CD8-positive, alpha-beta memory T cell (primary cell): ENCODE data around the gene HOXD1. TPM values are rescaled to one million over a fixed set of nuclear protein-coding genes. Genes with fewer than 3 reads are reported as not detected.

Experiments
- CTCF ChIA-PET: fragments of 350-600 bp; sonication (Branson Sonifier 250); formaldehyde crosslinking; loops from one replicate; lab custom pipeline; 2021; ENCODE audit warnings: antibody characterized with exemption; lab: Charles Lee
- POLR2A ChIA-PET: fragments of 350-600 bp; sonication (Branson Sonifier 250); formaldehyde crosslinking; loops from one replicate; lab custom pipeline; 2021; ENCODE audit warnings: antibody characterized with exemption; lab: Charles Lee
- DNase-seq, 5 donors: peaks; one replicate each; pipeline versions ENCODE4 v3.0.0 to v3.0.0-alpha.2; 2020 to 2022; ENCODE audit warnings: mixed read lengths in 1 of 5
- H3K27ac ChIP-seq: one replicate; pipeline ENCODE4 v1.7.0; 2013; ENCODE audit warnings: low read depth, mild to moderate bottlenecking, low read length, moderate library complexity
- H3K27me3 ChIP-seq: 2 replicates; pipeline ENCODE4 v1.7.0; 2013; ENCODE audit warnings: low read length, mild to moderate bottlenecking; ENCODE audit not compliant: insufficient read depth, poor library complexity, severe bottlenecking
- H3K36me3 ChIP-seq: 2 replicates; pipeline ENCODE4 v1.7.0; 2013; ENCODE audit warnings: mild to moderate bottlenecking, low read length, moderate library complexity; ENCODE audit not compliant: insufficient read depth
- H3K4me1 ChIP-seq: 2 replicates; pipeline ENCODE4 v1.7.0; 2013; ENCODE audit warnings: mild to moderate bottlenecking, low read length, moderate library complexity; ENCODE audit not compliant: insufficient read depth
- H3K4me3 ChIP-seq: 2 replicates; pipeline ENCODE4 v1.7.0; 2013; ENCODE audit warnings: mild to moderate bottlenecking, low read length
- H3K9me3 ChIP-seq: 2 replicates; pipeline ENCODE4 v1.7.0; 2013; ENCODE audit warnings: mild to moderate bottlenecking, low read length
- H3K27ac Mint-ChIP-seq, 8 donors: one replicate each; pipeline ENCODE4 v1.8.0; 2020 to 2021; ENCODE audit warnings: mixed read lengths in 8 of 8, mild to moderate bottlenecking in 6 of 8, inconsistent platforms in 3 of 8, moderate library complexity in 3 of 8
- H3K27me3 Mint-ChIP-seq, 2 donors: one replicate each; pipeline ENCODE4 v1.8.0; 2020 to 2021; ENCODE audit warnings: mixed read lengths in 2 of 2, mild to moderate bottlenecking in 1 of 2, moderate library complexity in 1 of 2
- H3K36me3 Mint-ChIP-seq, 3 donors: one replicate each; pipeline ENCODE4 v1.8.0; 2020 to 2021; ENCODE audit warnings: mixed read lengths in 3 of 3, inconsistent platforms in 1 of 3, mild to moderate bottlenecking in 1 of 3
- H3K4me1 Mint-ChIP-seq, 3 donors: one replicate each; pipeline ENCODE4 v1.8.0; 2020 to 2021; ENCODE audit warnings: mixed read lengths in 3 of 3, inconsistent platforms in 1 of 3, mild to moderate bottlenecking in 1 of 3
- H3K4me3 Mint-ChIP-seq, 7 donors: one replicate each; pipeline ENCODE4 v1.8.0; 2020 to 2021; ENCODE audit warnings: mixed read lengths in 7 of 7, mild to moderate bottlenecking in 6 of 7, moderate library complexity in 4 of 7, inconsistent platforms in 2 of 7
- H3K9me3 Mint-ChIP-seq, 5 donors: one replicate each; pipeline ENCODE4 v1.8.0; 2020 to 2022; ENCODE audit warnings: mixed read lengths in 5 of 5, mild to moderate bottlenecking in 3 of 5, moderate library complexity in 2 of 5, inconsistent platforms in 1 of 5
- polyA plus RNA-seq: library from polyadenylated mRNA; unstranded; fragments of 300-500 nt; fragmentation: Illumina TruSeq; gene quantifications from one replicate; pipeline ENCODE4 v1.2.3, GENCODE V29; 2021
- total RNA-seq, 2 experiments: library from RNA; stranded (reverse); gene quantifications; one replicate each; pipeline ENCODE4 v1.2.3, GENCODE V29; 2021

HOXD1 gene
- total and polyA plus RNA-seq, 3 experiments from 2014 or later = not detected

- Mint-ChIP-seq H3K4me3 (no peak overlapping the region), H3K27ac (no peak overlapping the region), H3K27me3 (peaks cover 14 to 59% of the 10 kb centered on the region in 2 donors), H3K4me1 (no peaks in the 10 kb centered on the region), H3K9me3 (no peaks in the 10 kb centered on the region), H3K36me3 (no peaks in the 10 kb centered on the region)
- ChIA-PET POLR2A (no interaction called here), CTCF (no interaction called here)
- H3K36me3 ChIP-seq = no peaks in the 10 kb centered on the region
- H3K27ac ChIP-seq = no peak overlapping the region
- H3K27me3 ChIP-seq = no peaks in the 10 kb centered on the region
- no peak overlapping the region for H3K4me3 ChIP-seq
- H3K4me1 ChIP-seq = no peaks in the 10 kb centered on the region
- no peaks in the 10 kb centered on the region for H3K9me3 ChIP-seq
- DNase-seq = no peak
Observed at GRCh38 chr2:176234940-176235339, 46.5 kb downstream of the HOXD1 start.

GRCh38 chr2:176237456-176237855, 49.0 kb downstream of the HOXD1 start:
- Histone ChIP-seq H3K27me3 (no peaks in the 10 kb centered on the region), H3K36me3 (no peaks in the 10 kb centered on the region), H3K4me3 (no peak overlapping the region), H3K4me1 (no peaks in the 10 kb centered on the region), H3K27ac (no peak overlapping the region), H3K9me3 (no peaks in the 10 kb centered on the region)
- DNase-seq = no peak
- no peaks in the 10 kb centered on the region for H3K4me1 Mint-ChIP-seq
- peaks cover 14 to 48% of the 10 kb centered on the region in 2 donors for H3K27me3 Mint-ChIP-seq
- CTCF ChIA-PET = no interaction called here
- H3K9me3 Mint-ChIP-seq = no peaks in the 10 kb centered on the region
- POLR2A ChIA-PET = no interaction called here
- no peaks in the 10 kb centered on the region for H3K36me3 Mint-ChIP-seq
- no peak overlapping the region for H3K27ac Mint-ChIP-seq
- no peak overlapping the region for H3K4me3 Mint-ChIP-seq

DNA sequence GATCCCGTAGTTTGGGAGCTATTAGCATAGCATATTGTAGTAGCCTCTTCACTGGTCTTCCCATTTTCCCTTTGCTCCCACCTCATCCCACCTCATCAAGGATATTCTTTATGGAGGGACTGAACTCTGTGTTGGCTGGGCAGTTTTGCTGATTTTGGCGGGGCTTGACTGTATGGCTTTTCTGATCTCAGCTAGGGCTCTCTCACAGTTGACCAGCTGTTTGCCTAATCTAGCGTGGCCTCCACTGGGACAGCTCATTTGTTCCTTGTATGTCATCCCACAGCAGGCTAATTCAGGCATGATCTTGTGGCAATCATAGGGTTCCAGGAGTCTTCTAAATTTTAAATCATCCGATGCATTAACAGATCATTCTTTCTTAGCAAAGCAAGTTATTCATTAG, 50.6 kb downstream of the HOXD1 start:
- Histone ChIP-seq H3K9me3 (no peaks in the 10 kb centered on the region), H3K36me3 (no peaks in the 10 kb centered on the region), H3K4me3 (no peak overlapping the region), H3K27me3 (no peaks in the 10 kb centered on the region), H3K27ac (no peak overlapping the region), H3K4me1 (no peaks in the 10 kb centered on the region)
- CTCF ChIA-PET = no interaction called here
- DNase-seq = no peak
- POLR2A ChIA-PET = no interaction called here
- H3K4me1 Mint-ChIP-seq = no peaks in the 10 kb centered on the region
- no peak overlapping the region for H3K4me3 Mint-ChIP-seq
- H3K27ac Mint-ChIP-seq = no peak overlapping the region
- H3K36me3 Mint-ChIP-seq = no peaks in the 10 kb centered on the region
- H3K9me3 Mint-ChIP-seq = no peaks in the 10 kb centered on the region
- H3K27me3 Mint-ChIP-seq = peaks cover 14 to 43% of the 10 kb centered on the region in 2 donors

DNA sequence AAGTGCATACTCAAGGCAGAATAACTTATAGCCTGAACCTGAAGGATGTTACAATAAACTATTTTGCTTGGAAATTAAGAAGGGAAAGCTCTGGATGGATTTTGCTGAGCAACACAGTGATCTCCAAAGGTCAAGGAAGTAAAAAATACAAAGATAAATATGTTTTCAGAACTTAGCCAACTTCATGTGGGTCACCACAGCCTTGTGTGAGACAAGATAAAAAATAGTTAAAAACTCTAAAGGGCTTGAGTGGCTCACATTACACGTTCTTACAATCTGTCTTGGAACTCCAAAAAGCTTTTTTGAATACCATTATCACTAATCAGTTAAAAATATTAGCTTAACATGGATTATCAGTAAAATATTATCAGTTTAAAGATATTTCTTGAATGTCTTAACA, 51.8 kb downstream of the HOXD1 start:
- H3K4me1 ChIP-seq = no peaks in the 10 kb centered on the region
- no peaks in the 10 kb centered on the region for H3K27me3 ChIP-seq
- Mint-ChIP-seq H3K27me3 (peaks cover 14 to 36% of the 10 kb centered on the region in 2 donors), H3K9me3 (no peaks in the 10 kb centered on the region), H3K4me1 (no peaks in the 10 kb centered on the region), H3K36me3 (no peaks in the 10 kb centered on the region), H3K4me3 (no peak overlapping the region), H3K27ac (no peak overlapping the region)
- no peak overlapping the region for H3K4me3 ChIP-seq
- POLR2A ChIA-PET = no interaction called here
- H3K9me3 ChIP-seq = no peaks in the 10 kb centered on the region
- CTCF ChIA-PET = no interaction called here
- no peaks in the 10 kb centered on the region for H3K36me3 ChIP-seq
- DNase-seq = no peak
- H3K27ac ChIP-seq = no peak overlapping the region

Other genes starting within 250 kb of the HOXD1 start
- gene LNPK, start 186.4 kb upstream of the HOXD1 start, total RNA-seq = 10 to 100 TPM; 31.7 to 36.0 TPM
- 17.5 TPM for gene LNPK, start 186.4 kb upstream of the HOXD1 start, polyA plus RNA-seq
- not detected for gene EVX2, start 104.7 kb upstream of the HOXD1 start, total RNA-seq
- not detected for gene EVX2, start 104.7 kb upstream of the HOXD1 start, polyA plus RNA-seq
- gene HOXD13, start 95.9 kb upstream of the HOXD1 start, total RNA-seq = not detected
- not detected for gene HOXD13, start 95.9 kb upstream of the HOXD1 start, polyA plus RNA-seq
- not detected for gene HOXD12, start 88.9 kb upstream of the HOXD1 start, total RNA-seq
- gene HOXD12, start 88.9 kb upstream of the HOXD1 start, polyA plus RNA-seq = not detected
- gene HOXD11, start 81.4 kb upstream of the HOXD1 start, total RNA-seq = not detected
- not detected for gene HOXD11, start 81.4 kb upstream of the HOXD1 start, polyA plus RNA-seq
- not detected for gene HOXD10, start 71.9 kb upstream of the HOXD1 start, total RNA-seq
- gene HOXD10, start 71.9 kb upstream of the HOXD1 start, polyA plus RNA-seq = not detected
- not detected for gene HOXD9, start 65.9 kb upstream of the HOXD1 start, total RNA-seq
- not detected for gene HOXD9, start 65.9 kb upstream of the HOXD1 start, polyA plus RNA-seq
- gene HOXD8, start 59.0 kb upstream of the HOXD1 start, total RNA-seq = not detected
- gene HOXD8, start 59.0 kb upstream of the HOXD1 start, polyA plus RNA-seq = not detected
- not detected for gene HOXD4, start 37.1 kb upstream of the HOXD1 start, total RNA-seq
- not detected for gene HOXD4, start 37.1 kb upstream of the HOXD1 start, polyA plus RNA-seq
- not detected for gene HOXD3, start 31.4 kb upstream of the HOXD1 start, total RNA-seq
- gene HOXD3, start 31.4 kb upstream of the HOXD1 start, polyA plus RNA-seq = not detected
- 10 to 100 TPM; 26.3 to 28.9 TPM for gene MTX2, start 80.8 kb downstream of the HOXD1 start, total RNA-seq
- 21.6 TPM for gene MTX2, start 80.8 kb downstream of the HOXD1 start, polyA plus RNA-seq